Keratinocyte (primary cell): ENCODE results near the gene NPAS3. TPM values are rescaled to one million over a fixed set of nuclear protein-coding genes. Genes with fewer than 3 reads are reported as not detected.

ENCODE experiments used
- DNase-seq: peaks from one replicate; pipeline ENCODE4 v3.0.0-alpha.2; 2011; ENCODE audit warnings: low read depth, missing footprints, low spot score
- FAIRE-seq: peaks from 2 replicates; lab custom pipeline; 2011; peaks lifted over from hg19 to GRCh38; lab: Jason Lieb, UNC
- H2AFZ ChIP-seq: 2 replicates; pipeline ENCODE4 v1.6.0; 2012; ENCODE audit warnings: low read length, control low read depth, inconsistent platforms; ENCODE audit not compliant: control insufficient read depth
- H3K27ac ChIP-seq: 2 replicates; pipeline ENCODE4 v1.5.1; 2011; ENCODE audit warnings: low read length; ENCODE audit not compliant: control insufficient read depth, insufficient read depth
- H3K27me3 ChIP-seq: 3 replicates; pipeline ENCODE4 v1.6.0; 2011; ENCODE audit warnings: low read length; ENCODE audit not compliant: control insufficient read depth, insufficient read depth; ENCODE audit errors: extremely low read depth
- H3K36me3 ChIP-seq, 2 experiments: 2 replicates in 1 of 2; 3 replicates in 1 of 2; pipeline ENCODE4 v1.5.1; 2011; ENCODE audit warnings: low read length in 2 of 2, mild to moderate bottlenecking in 1 of 2; ENCODE audit not compliant: control insufficient read depth in 2 of 2, insufficient read depth in 2 of 2; ENCODE audit errors: extremely low read depth in 1 of 2
- H3K4me1 ChIP-seq: 3 replicates; pipeline ENCODE4 v1.5.1; 2011; ENCODE audit warnings: low read length; ENCODE audit not compliant: control insufficient read depth, insufficient read depth; ENCODE audit errors: extremely low read depth
- H3K4me2 ChIP-seq: 3 replicates; pipeline ENCODE4 v1.6.0; 2011; ENCODE audit warnings: low read depth, low read length; ENCODE audit not compliant: control insufficient read depth, insufficient read depth; ENCODE audit errors: extremely low read depth
- H3K4me3 ChIP-seq, 3 experiments: fragments of 200-600 bp in 1 of 3; sonication (generic) in 1 of 3; 2 replicates in 2 of 3; 3 replicates in 1 of 3; pipeline ENCODE4 v1.5.1; 2011 to 2016; ENCODE audit warnings: low read length in 3 of 3, mild to moderate bottlenecking in 3 of 3, control low read depth in 2 of 3, inconsistent platforms in 1 of 3, low read depth in 1 of 3, mixed read lengths in 1 of 3, mixed run types in 1 of 3, moderate library complexity in 1 of 3; ENCODE audit not compliant: control insufficient read depth in 2 of 3, insufficient read depth in 2 of 3; ENCODE audit errors: extremely low read depth in 1 of 3
- H3K79me2 ChIP-seq: 2 replicates; pipeline ENCODE4 v1.6.0; 2012; ENCODE audit warnings: low read length; ENCODE audit not compliant: control insufficient read depth, insufficient read depth
- H3K9ac ChIP-seq: 3 replicates; pipeline ENCODE4 v1.6.0; 2011; ENCODE audit warnings: low read length; ENCODE audit not compliant: control insufficient read depth, insufficient read depth; ENCODE audit errors: extremely low read depth
- H3K9me1 ChIP-seq: 3 replicates; pipeline ENCODE4 v1.6.0; 2011; ENCODE audit warnings: low read length; ENCODE audit not compliant: control insufficient read depth, insufficient read depth; ENCODE audit errors: extremely low read depth
- H3K9me3 ChIP-seq: 2 replicates; pipeline ENCODE4 v1.5.1; 2012; ENCODE audit warnings: low read depth, low read length; ENCODE audit not compliant: control insufficient read depth
- H4K20me1 ChIP-seq: 3 replicates; pipeline ENCODE4 v1.6.0; 2011; ENCODE audit warnings: low read length; ENCODE audit not compliant: control insufficient read depth, insufficient read depth; ENCODE audit errors: extremely low read depth
- EZH2 ChIP-seq: IDR thresholded peaks from one replicate; pipeline ENCODE4 v1.6.1; 2012; ENCODE audit warnings: inconsistent platforms, mild to moderate bottlenecking, low read length, moderate library complexity
- dilution Hi-C: fragments of 300-500 bp; cut with MboI; formaldehyde crosslinking; loops from one replicate; pipeline ENCODE4 v1.7.0; 2020; ENCODE audit warnings: low sequenced_read_pairs; ENCODE audit not compliant: extremely low pct_ligation_motif_present
- polyA plus RNA-seq, 5 experiments: library from polyadenylated mRNA; depleted of rRNA in 3 of 5; stranded (reverse) in 3 of 5; stranded (forward) in 1 of 5; unstranded in 1 of 5; fragments of >200 nt; gene quantifications; 1 replicate in 1 of 5; 2 replicates in 3 of 5; 3 replicates in 1 of 5; pipeline versions ENCODE4 v1.2.1 to v1.2.3, GENCODE V29; 2011 to 2012; ENCODE audit warnings: missing spikeins in 2 of 5, low read depth in 1 of 5, low replicate concordance in 1 of 5
- TF ChIP-seq, protein P1 (sequence below), 3 experiments: IDR thresholded peaks in 1 of 3; conservative IDR thresholded peaks in 1 of 3; optimal IDR thresholded peaks in 1 of 3; 2 replicates in 2 of 3; 3 replicates in 1 of 3; pipeline versions ENCODE3 to v1.5.1; 2011; ENCODE audit warnings: low read length in 3 of 3, mild to moderate bottlenecking in 3 of 3, moderate library complexity in 2 of 3, control low read depth in 1 of 3, inconsistent platforms in 1 of 3; ENCODE audit not compliant: insufficient read depth in 2 of 3; ENCODE audit errors: extremely low read depth in 1 of 3

Gene NPAS3
- polyA plus RNA-seq, 1 donor (not counting 4 experiments of a cell fraction or from before 2014, with no cell fraction given): 0.07 TPM

DNA sequence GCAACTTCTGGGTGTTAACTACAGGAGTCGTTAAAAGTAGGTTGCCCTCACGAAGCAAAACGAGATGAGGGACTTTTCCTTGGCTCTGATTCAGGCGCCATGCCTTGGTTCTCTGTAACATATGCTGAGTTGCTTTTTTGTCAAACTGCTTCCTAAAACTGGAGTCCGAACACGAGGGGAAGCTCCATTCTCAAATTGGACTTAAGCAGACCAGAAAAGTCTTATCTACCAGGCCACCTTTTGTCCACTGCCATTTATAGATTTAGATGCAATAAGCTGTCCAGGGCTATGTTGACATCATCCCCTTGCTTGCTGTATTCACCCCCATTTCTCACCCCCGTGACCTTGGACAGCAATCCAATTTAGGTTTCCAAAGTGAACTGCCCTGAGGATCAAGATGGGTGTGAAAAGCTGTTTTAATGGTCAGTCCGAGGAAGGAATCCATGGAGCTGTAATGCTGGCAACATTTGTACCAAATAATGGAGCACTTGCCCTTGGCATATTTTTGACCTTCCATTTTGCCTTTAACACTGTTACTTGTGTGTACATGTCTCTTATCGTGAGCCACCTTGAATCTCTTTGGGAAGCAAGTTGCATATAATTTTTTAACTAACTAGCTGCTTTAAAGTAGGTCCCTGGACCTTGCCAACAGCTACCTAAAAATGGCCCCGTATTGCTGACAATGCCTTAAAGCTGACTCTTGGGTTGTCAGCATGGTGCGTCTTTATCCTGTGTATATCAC, 714.1 kb downstream of the NPAS3 start:
- no peaks in the 10 kb centered on the region for H3K36me3 ChIP-seq
- H3K9me1 ChIP-seq: no peaks in the 10 kb centered on the region
- H3K9ac ChIP-seq: no peak overlapping the region
- H3K4me3 ChIP-seq: no peak overlapping the region
- no peak overlapping the region for H3K27ac ChIP-seq
- H3K9me3 ChIP-seq: no peaks in the 10 kb centered on the region
- TF ChIP-seq EZH2: no peak
- TF ChIP-seq, protein P1, sequence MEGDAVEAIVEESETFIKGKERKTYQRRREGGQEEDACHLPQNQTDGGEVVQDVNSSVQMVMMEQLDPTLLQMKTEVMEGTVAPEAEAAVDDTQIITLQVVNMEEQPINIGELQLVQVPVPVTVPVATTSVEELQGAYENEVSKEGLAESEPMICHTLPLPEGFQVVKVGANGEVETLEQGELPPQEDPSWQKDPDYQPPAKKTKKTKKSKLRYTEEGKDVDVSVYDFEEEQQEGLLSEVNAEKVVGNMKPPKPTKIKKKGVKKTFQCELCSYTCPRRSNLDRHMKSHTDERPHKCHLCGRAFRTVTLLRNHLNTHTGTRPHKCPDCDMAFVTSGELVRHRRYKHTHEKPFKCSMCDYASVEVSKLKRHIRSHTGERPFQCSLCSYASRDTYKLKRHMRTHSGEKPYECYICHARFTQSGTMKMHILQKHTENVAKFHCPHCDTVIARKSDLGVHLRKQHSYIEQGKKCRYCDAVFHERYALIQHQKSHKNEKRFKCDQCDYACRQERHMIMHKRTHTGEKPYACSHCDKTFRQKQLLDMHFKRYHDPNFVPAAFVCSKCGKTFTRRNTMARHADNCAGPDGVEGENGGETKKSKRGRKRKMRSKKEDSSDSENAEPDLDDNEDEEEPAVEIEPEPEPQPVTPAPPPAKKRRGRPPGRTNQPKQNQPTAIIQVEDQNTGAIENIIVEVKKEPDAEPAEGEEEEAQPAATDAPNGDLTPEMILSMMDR (optimal IDR thresholded peaks at IDR 0.05 in 1 of 3, IDR thresholded peaks at IDR 0.05 in 1 of 3, conservative IDR thresholded peaks at IDR 0.05 in 1 of 3; ENCODE audit: extremely low read depth in 1 of 3, insufficient read depth in 2 of 3, low read length in 3 of 3): no peak
- dilution Hi-C loops: no loop called here
- no peaks in the 10 kb centered on the region for H3K79me2 ChIP-seq
- no peak overlapping the region for H2AFZ ChIP-seq
- H4K20me1 ChIP-seq: no peaks in the 10 kb centered on the region
- no peak overlapping the region for H3K4me2 ChIP-seq
- FAIRE-seq (no peak), DNase-seq (no peak)
- H3K27me3 ChIP-seq: no peaks in the 10 kb centered on the region
- peaks cover 5% of the 10 kb centered on the region for H3K4me1 ChIP-seq

DNA sequence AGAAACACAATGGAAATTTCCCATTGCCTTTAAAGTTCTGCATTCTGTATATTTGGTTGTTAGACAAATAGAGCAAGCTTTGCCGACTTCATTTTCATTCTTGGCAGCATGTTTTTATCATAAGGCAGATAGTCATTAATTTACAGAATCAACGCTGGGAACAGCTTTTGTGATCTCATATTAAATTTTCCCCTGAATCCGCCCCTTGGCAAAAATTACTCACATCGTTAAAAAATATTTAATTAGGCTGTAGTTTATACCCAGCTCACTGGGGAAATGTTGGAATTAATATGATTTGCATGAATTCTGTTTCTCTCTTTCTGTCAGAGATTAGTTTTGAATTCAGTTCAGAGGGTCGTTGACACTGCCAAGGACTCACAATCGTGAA, 714.6 kb downstream of the NPAS3 start:
- Histone ChIP-seq H3K9me1 (no peaks in the 10 kb centered on the region), H3K4me3 (no peak overlapping the region), H3K9ac (no peak overlapping the region), H3K27ac (no peak overlapping the region), H3K9me3 (no peaks in the 10 kb centered on the region), H3K79me2 (no peaks in the 10 kb centered on the region), H3K36me3 (no peaks in the 10 kb centered on the region), H3K4me1 (no peaks in the 10 kb centered on the region), H3K27me3 (no peaks in the 10 kb centered on the region), H3K4me2 (no peak overlapping the region), H4K20me1 (no peaks in the 10 kb centered on the region), H2AFZ (no peak overlapping the region)
- TF ChIP-seq, protein P1 (optimal IDR thresholded peaks at IDR 0.05 in 1 of 3, IDR thresholded peaks at IDR 0.05 in 1 of 3, conservative IDR thresholded peaks at IDR 0.05 in 1 of 3; ENCODE audit: extremely low read depth in 1 of 3, insufficient read depth in 2 of 3, low read length in 3 of 3): no peak
- no peak for TF ChIP-seq EZH2
- dilution Hi-C loops: no loop called here
- FAIRE-seq (no peak), DNase-seq (no peak)
